ENCODE data around the gene SLC7A6.

Gene SLC7A6

GRCh38 chr16:68339214-68339613, 74.9 kb downstream of the SLC7A6 start:
- no peak overlapping the region for H3K4me3 ChIP-seq (ENCODE audit: low read depth, low read length)

GRCh38 chr16:68342620-68343019, 78.3 kb downstream of the SLC7A6 start:
- H3K4me3 ChIP-seq (ENCODE audit: low read depth, low read length), result no peak overlapping the region

- H3K4me3 ChIP-seq (ENCODE audit: low read depth, low read length), result no peak overlapping the region
Observed at GRCh38 chr16:68343137-68343536, 78.8 kb downstream of the SLC7A6 start.

GRCh38 chr16:68344252-68344651, 79.9 kb downstream of the SLC7A6 start:
- H3K4me3 ChIP-seq (ENCODE audit: low read depth, low read length), result no peak overlapping the region

GRCh38 chr16:68345351-68345810, 81.1 kb downstream of the SLC7A6 start:
- no peak overlapping the region for H3K4me3 ChIP-seq (ENCODE audit: low read depth, low read length)

GRCh38 chr16:68345958-68346635, 81.8 kb downstream of the SLC7A6 start:
- H3K4me3 ChIP-seq (ENCODE audit: low read depth, low read length), result no peak overlapping the region

GRCh38 chr16:68346892-68347480, 82.7 kb downstream of the SLC7A6 start:
- H3K4me3 ChIP-seq (ENCODE audit: low read depth, low read length), result no peak overlapping the region

- H3K4me3 ChIP-seq (ENCODE audit: low read depth, low read length), result no peak overlapping the region
Observed at GRCh38 chr16:68347605-68348004, 83.3 kb downstream of the SLC7A6 start.

- no peak overlapping the region for H3K4me3 ChIP-seq (ENCODE audit: low read depth, low read length)
Observed at GRCh38 chr16:68348639-68349445, 84.5 kb downstream of the SLC7A6 start.

GRCh38 chr16:68349838-68350410, 85.6 kb downstream of the SLC7A6 start:
- no peak overlapping the region for H3K4me3 ChIP-seq (ENCODE audit: low read depth, low read length)

GRCh38 chr16:68350813-68351350, 86.6 kb downstream of the SLC7A6 start:
- H3K4me3 ChIP-seq (ENCODE audit: low read depth, low read length), result no peak overlapping the region

All from iPS-11a (cell line).